Measurements from ENCODE around the gene MAGIX.

- no peak for TF ChIP-seq TAF1 (IDR thresholded peaks at IDR 0.05; ENCODE audit: borderline replicate concordance, low read depth, low read length)
- TF ChIP-seq POLR2AphosphoS5 (IDR thresholded peaks at IDR 0.05; ENCODE audit: low read depth, low read length), result no peak
These were observed 49.7 kb downstream of the MAGIX start for GRCh38 chrX:49212209-49212608.
